IPS-NIHi11 (cell line): Measurements from ENCODE around the gene STAT6.
A peak's percentile ranks its signal among the peaks of the same experiment; 100 is the strongest.
"Not testable (repeated sequence)": the region's sequence is repeated elsewhere in the genome, so short reads cannot be mapped to it uniquely, and the experiment has no call there.

ENCODE experiments used
- DNase-seq: peaks from one replicate; pipeline ENCODE4 v3.0.0; 2012; ENCODE audit warnings: mixed read lengths, low spot score

The STAT6 gene

GRCh38 chr12:57127101-57127725, 16.1 kb upstream of the STAT6 start:
- DNase-seq: peak; percentile 65

GRCh38 chr12:57126561-57126960, 15.4 kb upstream of the STAT6 start:
- no peak for DNase-seq

- no peak for DNase-seq
Measured at GRCh38 chr12:57126061-57126460, 14.9 kb upstream of the STAT6 start.

GRCh38 chr12:57124261-57124877, 13.2 kb upstream of the STAT6 start:
- DNase-seq: peak; percentile 78

- no peak for DNase-seq
Measured at GRCh38 chr12:57123813-57124212, 12.7 kb upstream of the STAT6 start.

GRCh38 chr12:57120718-57121117, 9.6 kb upstream of the STAT6 start:
- DNase-seq: not testable (repeated sequence)

- DNase-seq: no peak
Measured at GRCh38 chr12:57119294-57120085, 8.3 kb upstream of the STAT6 start.

GRCh38 chr12:57118711-57119271, 7.6 kb upstream of the STAT6 start:
- DNase-seq: no peak

GRCh38 chr12:57116580-57117281, 5.6 kb upstream of the STAT6 start:
- no peak for DNase-seq

GRCh38 chr12:57112492-57113294, 1.5 kb upstream of the STAT6 start:
- DNase-seq: no peak

- peak; percentile 84 for DNase-seq
Measured at GRCh38 chr12:57110104-57111030, 795 bp downstream of the STAT6 start.

GRCh38 chr12:57109207-57110103, 1.7 kb downstream of the STAT6 start:
- DNase-seq: no peak

- DNase-seq: no peak
Measured at GRCh38 chr12:57107456-57108155, 3.6 kb downstream of the STAT6 start.

- DNase-seq: peak; percentile 1
Measured at GRCh38 chr12:57106021-57106708, 5.0 kb downstream of the STAT6 start.

- no peak for DNase-seq
Measured at GRCh38 chr12:57105011-57105753, 6.0 kb downstream of the STAT6 start.

- peak; percentile 2 for DNase-seq
Measured at GRCh38 chr12:57104292-57104910, 6.8 kb downstream of the STAT6 start.

GRCh38 chr12:57103856-57104255, 7.3 kb downstream of the STAT6 start:
- DNase-seq: no peak
